ENCODE results near the gene FLRT1.

GRCh38 chr11:64008283-64008913, 27.3 kb upstream of the FLRT1 start:
- no peak for TF ChIP-seq CTCF (IDR thresholded peaks at IDR 0.05)
- no peak for TF ChIP-seq POLR2A (IDR thresholded peaks at IDR 0.05)
